Measurements from ENCODE around the gene USP54.

The USP54 gene

GRCh38 chr10:73460897-73461296, 130.2 kb downstream of the USP54 start:
- no peak for DNase-seq

- DNase-seq: no peak
Observed at GRCh38 chr10:73459683-73460314, 131.3 kb downstream of the USP54 start.

- DNase-seq: no peak
Observed at GRCh38 chr10:73456187-73456890, 134.8 kb downstream of the USP54 start.

- no peak for DNase-seq
Observed at GRCh38 chr10:73449113-73449512, 142.0 kb downstream of the USP54 start.

- no peak for DNase-seq
Observed at GRCh38 chr10:73448384-73448783, 142.8 kb downstream of the USP54 start.

Measured in activated CD4-positive, alpha-beta T cell treated with anti-CD3 and anti-CD28 coated beads for 48 hours (primary cell).